GM12801 (cell line): ENCODE measurements around the gene LAIR2.

Experiments used
- TF ChIP-seq, protein P1 (sequence below): IDR thresholded peaks from one replicate; pipeline ENCODE4 v1.5.1; 2011; ENCODE audit warnings: control low read depth; ENCODE audit not compliant: insufficient read length; ENCODE audit errors: extremely low read depth

LAIR2 gene

DNA sequence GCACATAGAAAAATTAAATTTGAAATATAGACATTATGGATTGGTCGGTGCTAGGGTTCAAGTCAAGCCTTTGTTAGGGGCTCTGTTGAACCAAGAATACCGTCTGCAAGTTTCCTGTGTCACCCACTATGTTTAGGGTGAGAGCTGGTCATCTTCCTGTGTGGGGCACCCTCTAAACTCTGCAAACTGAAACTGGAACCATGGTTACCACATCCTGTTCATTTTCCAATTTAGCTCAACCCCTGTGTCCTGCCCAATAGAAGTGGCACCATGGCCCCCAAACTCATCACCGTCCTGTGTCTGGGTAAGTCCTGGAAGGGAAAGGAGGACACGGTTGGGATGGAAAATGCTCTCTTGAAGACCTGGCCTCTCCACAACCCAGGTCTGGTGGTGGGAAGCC lies 29.9 kb downstream of the LAIR2 start:
- TF ChIP-seq, protein P1, sequence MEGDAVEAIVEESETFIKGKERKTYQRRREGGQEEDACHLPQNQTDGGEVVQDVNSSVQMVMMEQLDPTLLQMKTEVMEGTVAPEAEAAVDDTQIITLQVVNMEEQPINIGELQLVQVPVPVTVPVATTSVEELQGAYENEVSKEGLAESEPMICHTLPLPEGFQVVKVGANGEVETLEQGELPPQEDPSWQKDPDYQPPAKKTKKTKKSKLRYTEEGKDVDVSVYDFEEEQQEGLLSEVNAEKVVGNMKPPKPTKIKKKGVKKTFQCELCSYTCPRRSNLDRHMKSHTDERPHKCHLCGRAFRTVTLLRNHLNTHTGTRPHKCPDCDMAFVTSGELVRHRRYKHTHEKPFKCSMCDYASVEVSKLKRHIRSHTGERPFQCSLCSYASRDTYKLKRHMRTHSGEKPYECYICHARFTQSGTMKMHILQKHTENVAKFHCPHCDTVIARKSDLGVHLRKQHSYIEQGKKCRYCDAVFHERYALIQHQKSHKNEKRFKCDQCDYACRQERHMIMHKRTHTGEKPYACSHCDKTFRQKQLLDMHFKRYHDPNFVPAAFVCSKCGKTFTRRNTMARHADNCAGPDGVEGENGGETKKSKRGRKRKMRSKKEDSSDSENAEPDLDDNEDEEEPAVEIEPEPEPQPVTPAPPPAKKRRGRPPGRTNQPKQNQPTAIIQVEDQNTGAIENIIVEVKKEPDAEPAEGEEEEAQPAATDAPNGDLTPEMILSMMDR = no peak

DNA sequence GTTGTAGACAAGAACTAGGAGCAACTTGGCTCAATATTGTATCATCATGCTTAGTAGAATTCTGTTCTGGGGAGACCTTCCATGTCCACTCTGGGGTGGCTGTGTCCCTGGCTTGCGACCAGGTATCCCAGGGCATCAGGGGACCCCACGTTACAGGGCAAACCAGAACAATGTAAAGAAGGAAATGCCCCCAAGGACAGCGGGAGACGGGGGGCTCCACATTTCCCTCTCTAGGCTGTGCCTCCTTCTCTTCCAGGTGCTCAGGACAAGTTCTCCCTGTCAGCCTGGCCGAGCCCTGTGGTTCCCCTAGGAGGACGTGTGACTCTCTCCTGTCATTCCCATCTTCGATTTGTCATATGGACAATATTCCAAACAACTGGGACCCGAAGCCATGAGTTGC lies 30.8 kb downstream of the LAIR2 start:
- TF ChIP-seq, protein P1 = no peak

DNA sequence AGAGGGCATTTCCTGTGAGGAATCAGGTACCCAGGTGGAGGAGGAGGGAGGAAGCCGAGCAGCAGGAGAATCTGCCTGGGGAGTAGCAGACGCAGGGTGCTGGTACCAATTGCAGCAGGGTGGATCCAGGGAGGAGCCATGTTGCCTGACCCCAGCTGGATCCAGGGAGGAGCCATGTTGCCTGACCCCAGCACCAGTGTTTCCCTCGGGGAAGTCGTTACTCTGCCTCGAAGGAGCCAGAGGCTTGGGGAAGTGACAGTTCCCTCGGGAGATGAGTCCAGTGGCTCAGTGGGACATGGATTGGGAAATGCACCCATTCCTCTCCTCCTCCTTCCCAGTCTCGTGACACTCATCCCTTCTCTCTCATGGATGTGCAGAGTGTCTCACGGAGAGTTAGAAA lies 31.5 kb downstream of the LAIR2 start:
- TF ChIP-seq, protein P1 = no peak

DNA sequence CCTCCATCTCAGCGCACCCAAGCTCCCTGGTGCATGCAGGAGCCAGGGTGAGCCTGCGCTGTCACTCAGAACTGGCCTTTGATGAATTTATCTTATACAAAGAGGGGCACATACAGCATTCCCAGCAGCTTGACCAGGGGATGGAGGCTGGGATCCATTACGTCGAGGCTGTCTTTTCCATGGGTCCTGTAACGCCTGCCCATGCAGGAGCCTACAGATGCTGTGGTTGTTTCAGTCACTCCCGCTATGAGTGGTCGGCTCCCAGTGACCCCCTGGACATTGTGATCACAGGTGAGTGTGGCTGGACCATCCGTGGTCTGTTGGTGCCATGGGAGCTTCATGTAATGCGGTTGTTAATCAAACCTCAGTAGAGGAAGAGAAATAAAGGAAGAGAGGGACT lies 33.0 kb downstream of the LAIR2 start:
- TF ChIP-seq, protein P1 = no peak

DNA sequence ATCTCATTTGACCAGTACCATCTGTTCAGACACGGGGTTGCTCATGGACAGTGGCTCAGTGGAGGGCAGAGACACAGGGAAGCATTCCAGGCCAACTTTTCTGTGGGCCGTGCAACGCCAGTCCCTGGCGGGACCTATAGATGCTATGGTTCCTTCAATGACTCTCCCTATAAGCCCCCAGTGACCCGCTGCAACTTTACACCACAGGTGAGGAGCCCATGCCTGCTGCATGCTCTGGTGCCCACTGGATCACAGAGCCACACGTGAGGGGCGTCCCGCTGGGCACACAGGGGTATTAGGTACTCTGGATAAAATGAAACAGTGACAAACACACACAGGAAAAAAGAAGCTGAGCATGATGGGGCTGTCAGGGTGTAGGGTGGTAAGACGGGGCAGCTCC lies 34.3 kb downstream of the LAIR2 start:
- TF ChIP-seq, protein P1 = no peak

DNA sequence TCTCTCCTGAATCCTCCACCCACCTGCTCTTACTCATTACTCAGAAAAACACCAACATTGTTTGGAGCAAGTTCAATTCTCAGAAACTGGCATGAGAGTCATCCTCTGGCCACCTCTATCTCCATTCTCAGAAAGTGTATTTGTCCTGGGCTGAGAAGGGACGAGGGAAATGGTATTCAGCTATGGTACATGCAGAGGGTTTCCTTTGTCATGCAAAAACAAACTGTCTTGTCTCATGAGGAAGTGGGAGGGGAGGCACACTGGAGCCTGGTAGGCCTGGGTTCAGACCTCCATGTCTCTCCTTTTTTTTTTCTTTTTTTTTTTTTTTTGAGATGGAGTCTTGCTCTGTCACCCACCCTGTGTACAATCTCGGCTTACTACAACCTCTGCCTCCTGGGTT lies 39.1 kb downstream of the LAIR2 start:
- TF ChIP-seq, protein P1 = no peak

DNA sequence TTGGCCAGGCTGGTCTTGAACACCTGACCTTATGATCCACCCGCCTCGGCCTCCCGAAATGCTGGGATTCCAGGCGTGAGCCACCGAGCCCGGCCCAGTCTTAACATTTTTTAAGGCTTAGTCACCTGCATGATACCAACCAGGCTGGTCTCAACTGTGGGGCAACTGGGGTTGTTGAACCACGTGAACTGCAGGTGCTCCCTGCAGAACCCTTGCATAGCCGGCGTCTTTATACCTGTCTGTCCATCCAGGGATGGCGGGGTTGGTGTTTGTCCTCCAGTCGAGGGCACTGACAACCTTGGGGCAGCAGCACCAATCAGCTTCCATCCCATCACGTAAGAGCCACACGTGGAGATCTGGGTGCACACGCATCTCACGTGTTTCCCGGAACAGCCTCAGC lies 46.2 kb downstream of the LAIR2 start:
- TF ChIP-seq, protein P1 = no peak

DNA sequence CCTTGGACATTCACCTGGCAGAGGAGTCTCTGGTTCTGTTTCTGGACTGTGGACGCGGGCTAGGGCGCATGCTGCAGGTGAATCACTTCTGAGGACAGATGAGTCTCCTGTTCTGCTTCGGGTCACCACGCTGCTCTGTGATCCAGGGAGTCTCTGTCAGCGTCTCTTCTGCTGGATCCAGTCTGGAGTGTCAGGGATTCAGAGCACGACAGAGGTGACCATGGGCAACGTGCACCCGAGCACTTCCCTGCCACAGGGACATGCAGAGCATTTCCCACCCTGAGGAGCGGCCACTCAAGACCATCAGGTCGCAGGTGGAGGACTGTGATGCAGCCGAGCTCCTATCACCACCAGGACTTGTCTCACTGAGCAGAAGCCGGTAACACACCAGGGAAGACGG lies 46.6 kb downstream of the LAIR2 start:
- TF ChIP-seq, protein P1 = no peak
